ENCODE results near the gene TAS1R2. TPM values are rescaled to one million over a fixed set of nuclear protein-coding genes. Genes with fewer than 3 reads are reported as not detected.

Gene TAS1R2
- total and polyA plus RNA-seq, 2 of the 8 experiments (the other 6 are each of a cell fraction or from before 2014, with no cell fraction given), result not detected

DNA sequence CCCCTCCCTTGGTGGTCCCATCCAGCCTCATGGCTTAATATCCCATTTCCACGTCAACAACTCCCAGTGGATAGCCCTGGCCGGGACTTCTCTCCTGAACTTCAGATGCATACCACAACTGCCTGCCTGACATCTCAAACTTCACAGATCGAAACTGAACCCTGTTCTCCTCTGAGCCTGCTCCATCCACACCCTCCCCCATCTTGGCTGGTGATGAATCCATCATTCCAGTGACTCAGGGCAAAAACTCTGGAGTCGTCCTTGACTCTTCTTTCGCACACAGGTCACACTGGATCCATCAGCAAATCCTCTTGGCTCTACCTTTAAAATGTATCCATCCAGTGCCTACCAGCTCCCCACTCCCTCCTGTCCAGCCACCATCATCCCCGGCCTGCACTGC is 3.9 kb downstream of the TAS1R2 start:
- Histone ChIP-seq H2BK5ac (ENCODE audit: low read depth, low read length) (no peak overlapping the region), H3K9ac (replicated peaks in 1 of 4; ENCODE audit: extremely low read depth in 1 of 4, low read depth in 3 of 4, low read length in 3 of 4) (no peak overlapping the region), H3K27ac (ENCODE audit: low read depth, low read length) (no peak overlapping the region), H3K79me1 (ENCODE audit: low read depth, low read length) (no peaks in the 10 kb centered on the region), H2BK20ac (ENCODE audit: low read length) (no peak overlapping the region), H2BK15ac (ENCODE audit: low read length) (no peak overlapping the region), H4K91ac (replicated peaks; ENCODE audit: insufficient read length, low read length) (no peak overlapping the region), H4K5ac (ENCODE audit: insufficient read length, low read depth, low read length) (no peak overlapping the region), H3K23ac (ENCODE audit: insufficient read length) (no peak overlapping the region), H3K27me3 (replicated peaks in 1 of 4; ENCODE audit: control insufficient read depth in 3 of 4, extremely low read depth in 1 of 4, insufficient read depth in 3 of 4, low read length in 3 of 4) (peaks cover 0 to 4% (median 1%) of the 10 kb centered on the region in 4 experiments; a peak in 3 of 7 replicates), H3K56ac (replicated peaks; ENCODE audit: insufficient read length, low read depth, low read length) (no peak overlapping the region), H4K8ac (ENCODE audit: extremely low read depth, insufficient read depth, low read length) (no peak overlapping the region), H2AFZ (ENCODE audit: low read length) (no peak overlapping the region), H2BK12ac (ENCODE audit: low read depth, low read length) (no peak overlapping the region), H2AK5ac (ENCODE audit: low read depth, low read length) (no peak overlapping the region), H2BK120ac (replicated peaks; ENCODE audit: low read depth, low read length) (no peak overlapping the region), H3K14ac (ENCODE audit: insufficient read length) (no peak overlapping the region), H4K20me1 (replicated peaks in 1 of 2; ENCODE audit: control insufficient read depth in 1 of 2, insufficient read depth in 2 of 2, low read length in 2 of 2) (peaks cover 0 to 7% of the 10 kb centered on the region in 2 experiments), H3K79me2 (ENCODE audit: control insufficient read depth in 1 of 2, insufficient read depth in 2 of 2, low read length in 2 of 2) (no peaks in the 10 kb centered on the region), H3K4me2 (ENCODE audit: insufficient read depth in 1 of 2, low read depth in 2 of 2, low read length in 2 of 2) (no peak overlapping the region), H3K4me1 (replicated peaks in 1 of 4; ENCODE audit: control insufficient read depth in 3 of 4, insufficient read depth in 4 of 4, low read length in 3 of 4) (no peaks in the 10 kb centered on the region), H3K36me3 (ENCODE audit: control insufficient read depth in 2 of 4, insufficient read depth in 4 of 4, low read length in 3 of 4) (no peaks in the 10 kb centered on the region; a peak in 1 of 8 replicates), H3K18ac (ENCODE audit: extremely low read depth, low read length) (no peak overlapping the region), H3K4me3 (ENCODE audit: extremely low read depth in 1 of 4, insufficient read depth in 2 of 4, low read depth in 3 of 4, low read length in 4 of 4) (no peak overlapping the region), H3K23me2 (ENCODE audit: low read depth, low read length) (peaks cover 12% of the 10 kb centered on the region; the same call in 1 of the 2 replicates), H3K9me3 (ENCODE audit: insufficient read depth in 2 of 2, low read depth in 1 of 2, low read length in 1 of 2) (no peaks in the 10 kb centered on the region), H3K4ac (replicated peaks; ENCODE audit: insufficient read length, low read depth, low read length) (no peak overlapping the region)
- TF ChIP-seq KDM4A (IDR thresholded peaks at IDR 0.05; ENCODE audit: low read depth, low read length, severe bottlenecking) (no peak), YY1 (IDR thresholded peaks at IDR 0.05; ENCODE audit: low read depth, low read length) (no peak), SIRT6 (IDR thresholded peaks at IDR 0.05; ENCODE audit: low read length) (no peak), RAD21 (IDR thresholded peaks at IDR 0.05 in 1 of 2, conservative IDR thresholded peaks at IDR 0.05 in 1 of 2; ENCODE audit: low read depth in 2 of 2, low read length in 2 of 2) (no peak), TCF12 (IDR thresholded peaks at IDR 0.05; ENCODE audit: low read depth, low read length) (no peak), ZNF274 (IDR thresholded peaks at IDR 0.05; ENCODE audit: borderline replicate concordance, extremely low read depth, low read length) (no peak)
- FAIRE-seq (no peak), DNase-seq (ENCODE audit: low read depth in 1 of 2, low spot score in 2 of 2) (no peak)
- CTCF ChIA-PET (ENCODE audit: partially characterized antibody), result interaction anchor here (0.8 to 2.7 kb wide), 3 partner anchors 14 to 34 kb away, joined by 3 to 15 read pairs (median 4); no protein-coding TSS in a partner anchor
- 91% methylated on average over 6 of the region's 6 CpGs; no CpG with 5 or more reads in 1 of the 2 experiments for WGBS, 2 experiments (ENCODE audit: extremely low coverage in 1 of 2, insufficient coverage in 1 of 2, insufficient read length in 1 of 2, insufficient replicate concordance in 2 of 2, low coverage in 1 of 2, low lambda C conversion rate in 2 of 2, missing lambda C conversion rate in 1 of 2)
- POLR2A ChIA-PET (ENCODE audit: partially characterized antibody), result no interaction called here
